ENCODE results near the gene BAG2. TPM values are rescaled to one million over a fixed set of nuclear protein-coding genes. Genes with fewer than 3 reads are reported as not detected.

The BAG2 gene
- total and polyA plus RNA-seq, 8 donors = 6.0 to 11.3 (median 8.4) TPM

GRCh38 chr6:57165080-57165479, 7.0 kb upstream of the BAG2 start:
- TF ChIP-seq CTCF (IDR thresholded peaks at IDR 0.05) = no peak
- no peaks in the 10 kb centered on the region for H3K27me3 ChIP-seq
- DNase-seq (no peak), ATAC-seq (no peak)
- no peak overlapping the region for H3K4me3 ChIP-seq
- no peaks in the 10 kb centered on the region for H3K4me1 ChIP-seq
- peaks cover 0 to 6% of the 10 kb centered on the region in 2 donors for H3K9me3 ChIP-seq
- no peak overlapping the region for H3K27ac ChIP-seq
- intact Hi-C loops (cut with DNase I) = no loop called here
- peaks cover 0 to 42% of the 10 kb centered on the region in 2 donors for H3K36me3 ChIP-seq

- Histone ChIP-seq H3K27ac (peak overlapping the region; percentile 79 to 92), H3K9me3 (no peaks in the 10 kb centered on the region), H3K27me3 (no peaks in the 10 kb centered on the region), H3K4me1 (peaks cover 0 to 21% of the 10 kb centered on the region in 2 donors), H3K4me3 (peak overlapping the region; percentile 62 to 74), H3K36me3 (no peaks in the 10 kb centered on the region)
- intact Hi-C loops (cut with DNase I) = no loop called here
- DNase-seq = no peak
- ATAC-seq = peak; percentile 25
- TF ChIP-seq CTCF (IDR thresholded peaks at IDR 0.05) = no peak
These were observed 1.1 kb downstream of the BAG2 start for GRCh38 chr6:57173056-57173885.

- intact Hi-C loops (cut with DNase I) = no loop called here
- peak; percentile 37 for ATAC-seq
- no peak for TF ChIP-seq CTCF (IDR thresholded peaks at IDR 0.05)
These were observed 1.9 kb downstream of the BAG2 start for GRCh38 chr6:57173886-57174510.

GRCh38 chr6:57174511-57174907, 2.4 kb downstream of the BAG2 start:
- ATAC-seq (no peak), DNase-seq (no peak)
- Histone ChIP-seq H3K27me3 (no peaks in the 10 kb centered on the region), H3K36me3 (no peaks in the 10 kb centered on the region), H3K4me1 (peaks cover 0 to 21% of the 10 kb centered on the region in 2 donors), H3K9me3 (no peaks in the 10 kb centered on the region), H3K4me3 (peak overlapping the region; percentile 62 to 74), H3K27ac (peak overlapping the region in 1 of 2 donors; percentile 92)
- TF ChIP-seq CTCF (IDR thresholded peaks at IDR 0.05) = no peak
- intact Hi-C loops (cut with DNase I) = no loop called here

More at GRCh38 chr6:57173886-57174510, 1.9 kb downstream of the BAG2 start:
- H3K27ac ChIP-seq = peak overlapping the region; percentile 79 to 92
- H3K9me3 ChIP-seq = no peaks in the 10 kb centered on the region
- H3K36me3 ChIP-seq = no peaks in the 10 kb centered on the region
- peaks cover 0 to 21% of the 10 kb centered on the region in 2 donors for H3K4me1 ChIP-seq
- H3K27me3 ChIP-seq = no peaks in the 10 kb centered on the region
- H3K4me3 ChIP-seq = peak overlapping the region; percentile 62 to 74
- no peak for DNase-seq

All from left lung (tissue), 10 donors.